ENCODE results near the gene SHISAL2A. TPM values are rescaled to one million over a fixed set of nuclear protein-coding genes. Genes with fewer than 3 reads are reported as not detected.
"Not testable (repeated sequence)": the region's sequence is repeated elsewhere in the genome, so short reads cannot be mapped to it uniquely, and the experiment has no call there.

The SHISAL2A gene
- total RNA-seq, 2 experiments from 2014 or later: 8.1 to 9.8 TPM

GRCh38 chr1:52684545-52684944 is 51.6 kb downstream of the SHISAL2A start:
- ChIA-PET POLR2A (no interaction called here), CTCF (interaction anchor here (0.7 to 2.0 kb wide), 4 partner anchors 151 to 307 kb away, joined by 3 to 6 read pairs (median 4); partner anchors contain the start of genes ORC1 and PRPF38A)
- Mint-ChIP-seq H3K36me3 (ENCODE audit: low read depth) (peaks cover 39% of the 10 kb centered on the region), H3K4me1 (peaks cover 5% of the 10 kb centered on the region), H3K27me3 (no peaks in the 10 kb centered on the region), H3K4me3 (no peak overlapping the region), H3K9me3 (ENCODE audit: low read depth) (no peaks in the 10 kb centered on the region), H3K27ac (peak overlapping the region; percentile 56)
- intact Hi-C loops (cut with DNase I, micrococcal nuclease): loop anchor here (10.0 kb wide), 2 partner anchors 540 to 790 kb away; partner anchors contain the start of gene ZFYVE9 (in 1 of the 2)
- no peak for ATAC-seq
- no peak for DNase-seq

- not testable (repeated sequence) for H3K9me3 Mint-ChIP-seq (ENCODE audit: low read depth); H3K4me1 Mint-ChIP-seq; H3K27me3 Mint-ChIP-seq; H3K4me3 Mint-ChIP-seq
- CTCF ChIA-PET: interaction anchor here (0.6 to 3.7 kb wide), 32 partner anchors 9 to 657 kb away, joined by 3 to 19 read pairs (median 4); partner anchors contain the start of genes CC2D1B, ECHDC2, ORC1 and PRPF38A
- peak overlapping the region; percentile 62 for H3K27ac Mint-ChIP-seq
- intact Hi-C loops (cut with DNase I, micrococcal nuclease): loop anchor here (1.0 to 10.0 kb wide), 9 partner anchors 134 to 792 kb away; partner anchors contain the start of genes ORC1 (in 2 of the 2), PRPF38A (in 2 of the 2), ZFYVE9 (in 2 of the 2) and CC2D1B (in 1 of the 2)
- POLR2A ChIA-PET: interaction anchor here (0.6 to 1.2 kb wide), 3 partner anchors 52 to 320 kb away, joined by 3 to 4 read pairs (median 3); partner anchors contain the start of genes ORC1 and PRPF38A
- ATAC-seq (peak; percentile 97), DNase-seq (peak; percentile 89)
- H3K36me3 Mint-ChIP-seq (ENCODE audit: low read depth): peaks cover 39% of the 10 kb centered on the region
These were observed 53.3 kb downstream of the SHISAL2A start for GRCh38 chr1:52686261-52686751.

- H3K27me3 Mint-ChIP-seq: no peaks in the 10 kb centered on the region
- H3K9me3 Mint-ChIP-seq (ENCODE audit: low read depth): no peaks in the 10 kb centered on the region
- intact Hi-C loops (cut with DNase I, micrococcal nuclease): loop anchor here (1.0 to 10.0 kb wide), 9 partner anchors 135 to 792 kb away; partner anchors contain the start of genes ORC1 (in 2 of the 2), PRPF38A (in 2 of the 2), ZFYVE9 (in 2 of the 2) and CC2D1B (in 1 of the 2)
- DNase-seq (no peak), ATAC-seq (no peak)
- POLR2A ChIA-PET: interaction anchor here (1.2 kb wide), 1 partner anchor 283 kb away, joined by 4 read pairs; the partner anchor contains the start of genes ORC1 and PRPF38A
- H3K4me3 Mint-ChIP-seq: no peak overlapping the region
- CTCF ChIA-PET: interaction anchor here (0.6 to 3.7 kb wide), 22 partner anchors 9 to 321 kb away, joined by 3 to 19 read pairs (median 4); partner anchors contain the start of genes CC2D1B, ECHDC2, ORC1 and PRPF38A
- H3K36me3 Mint-ChIP-seq (ENCODE audit: low read depth): peaks cover 41% of the 10 kb centered on the region
- peaks cover 5% of the 10 kb centered on the region for H3K4me1 Mint-ChIP-seq
- no peak overlapping the region for H3K27ac Mint-ChIP-seq
These were observed 53.9 kb downstream of the SHISAL2A start for GRCh38 chr1:52686830-52687229.

- ChIA-PET CTCF (no interaction called here), POLR2A (interaction anchor here (0.6 kb wide), 1 partner anchor 41 kb away, joined by 3 read pairs; no protein-coding TSS in a partner anchor)
- peak overlapping the region; percentile 47 for H3K27ac Mint-ChIP-seq
- peaks cover 14% of the 10 kb centered on the region for H3K4me1 Mint-ChIP-seq
- intact Hi-C loops (cut with DNase I, micrococcal nuclease): no loop called here
- peaks cover 44% of the 10 kb centered on the region for H3K36me3 Mint-ChIP-seq (ENCODE audit: low read depth)
- H3K9me3 Mint-ChIP-seq (ENCODE audit: low read depth): no peaks in the 10 kb centered on the region
- no peaks in the 10 kb centered on the region for H3K27me3 Mint-ChIP-seq
- no peak for DNase-seq
- ATAC-seq: no peak
- no peak overlapping the region for H3K4me3 Mint-ChIP-seq
These were observed 58.9 kb downstream of the SHISAL2A start for GRCh38 chr1:52691821-52692220.

- intact Hi-C loops (cut with DNase I, micrococcal nuclease): no loop called here
- H3K4me1 Mint-ChIP-seq: peaks cover 21% of the 10 kb centered on the region
- no peaks in the 10 kb centered on the region for H3K9me3 Mint-ChIP-seq (ENCODE audit: low read depth)
- H3K36me3 Mint-ChIP-seq (ENCODE audit: low read depth): peaks cover 40% of the 10 kb centered on the region
- H3K27ac Mint-ChIP-seq: no peak overlapping the region
- H3K4me3 Mint-ChIP-seq: no peak overlapping the region
- H3K27me3 Mint-ChIP-seq: no peaks in the 10 kb centered on the region
- ATAC-seq (no peak), DNase-seq (no peak)
- CTCF ChIA-PET: no interaction called here
- POLR2A ChIA-PET: no interaction called here
These were observed 59.7 kb downstream of the SHISAL2A start for GRCh38 chr1:52692697-52693096.

GRCh38 chr1:52693351-52693750 is 60.4 kb downstream of the SHISAL2A start:
- POLR2A ChIA-PET; H3K27ac Mint-ChIP-seq; H3K9me3 Mint-ChIP-seq (ENCODE audit: low read depth); intact Hi-C loops (cut with DNase I, micrococcal nuclease); H3K4me3 Mint-ChIP-seq; CTCF ChIA-PET; ATAC-seq; DNase-seq; H3K27me3 Mint-ChIP-seq: not testable (repeated sequence)
- peaks cover 36% of the 10 kb centered on the region for H3K36me3 Mint-ChIP-seq (ENCODE audit: low read depth)
- peaks cover 21% of the 10 kb centered on the region for H3K4me1 Mint-ChIP-seq

GRCh38 chr1:52693843-52694242 is 60.9 kb downstream of the SHISAL2A start:
- no peak for ATAC-seq
- ChIA-PET CTCF (interaction anchor here (0.8 kb wide), 1 partner anchor 229 kb away, joined by 3 read pairs; no protein-coding TSS in a partner anchor), POLR2A (no interaction called here)
- Mint-ChIP-seq H3K4me1 (peaks cover 24% of the 10 kb centered on the region), H3K27me3 (no peaks in the 10 kb centered on the region), H3K27ac (no peak overlapping the region), H3K36me3 (ENCODE audit: low read depth) (peaks cover 34% of the 10 kb centered on the region), H3K4me3 (no peak overlapping the region), H3K9me3 (ENCODE audit: low read depth) (no peaks in the 10 kb centered on the region)
- intact Hi-C loops (cut with DNase I, micrococcal nuclease): no loop called here
- no peak for DNase-seq

- ATAC-seq (no peak), DNase-seq (no peak)
- intact Hi-C loops (cut with DNase I, micrococcal nuclease): no loop called here
- H3K4me1 Mint-ChIP-seq: peaks cover 24% of the 10 kb centered on the region
- POLR2A ChIA-PET: interaction anchor here (0.6 kb wide), 1 partner anchor 11 kb away, joined by 4 read pairs; no protein-coding TSS in a partner anchor
- no peak overlapping the region for H3K4me3 Mint-ChIP-seq
- no peaks in the 10 kb centered on the region for H3K9me3 Mint-ChIP-seq (ENCODE audit: low read depth)
- peaks cover 31% of the 10 kb centered on the region for H3K36me3 Mint-ChIP-seq (ENCODE audit: low read depth)
- H3K27me3 Mint-ChIP-seq: no peaks in the 10 kb centered on the region
- CTCF ChIA-PET: interaction anchor here (1.3 to 3.6 kb wide), 2 partner anchors 8 to 44 kb away, joined by 3 to 19 read pairs; no protein-coding TSS in a partner anchor
- H3K27ac Mint-ChIP-seq: peak overlapping the region; percentile 24
These were observed 62.7 kb downstream of the SHISAL2A start for GRCh38 chr1:52695627-52696026.

GRCh38 chr1:52697795-52698674 is 65.1 kb downstream of the SHISAL2A start, which contains the start of gene COA7:
TSS of gene COA7 (minus strand) at chr1:52698347. CDS start at chr1:52698326, 21 bp downstream.
- ChIA-PET CTCF (interaction anchor here (0.6 to 3.6 kb wide), 2 partner anchors 11 to 138 kb away, joined by 3 to 19 read pairs; no protein-coding TSS in a partner anchor), POLR2A (no interaction called here)
- Mint-ChIP-seq H3K36me3 (ENCODE audit: low read depth) (peaks cover 17% of the 10 kb centered on the region), H3K27ac (peak within 1 kb of the TSS; percentile 89), H3K4me1 (peaks cover 23% of the 10 kb centered on the region), H3K27me3 (no peaks in the 10 kb centered on the region), H3K4me3 (peak within 1 kb of the TSS; percentile 93), H3K9me3 (ENCODE audit: low read depth) (no peaks in the 10 kb centered on the region)
- ATAC-seq (peak; percentile 50), DNase-seq (peak; percentile 83)
- intact Hi-C loops (cut with DNase I, micrococcal nuclease): loop anchor here in 1 of 2 experiments (1.0 kb wide), 4 partner anchors 28 to 294 kb away; partner anchors contain the start of genes ORC1, PRPF38A, TUT4 and ZYG11B

- H3K27ac Mint-ChIP-seq: peak overlapping the region; percentile 93
- intact Hi-C loops (cut with DNase I, micrococcal nuclease): loop anchor here (1.0 to 10.0 kb wide), 10 partner anchors 23 to 648 kb away; partner anchors contain the start of genes CPT2 (in 2 of the 2), ZYG11B (in 2 of the 2), CC2D1B (in 1 of the 2) and ECHDC2 (in 1 of the 2)
- ChIA-PET POLR2A (interaction anchor here (0.6 to 1.5 kb wide), 4 partner anchors 10 to 299 kb away, joined by 3 to 8 read pairs (median 4); partner anchors contain the start of genes ORC1, PRPF38A, TUT4 and ZYG11A), CTCF (interaction anchor here (0.6 to 1.3 kb wide), 5 partner anchors 35 to 1789 kb away, joined by 3 to 5 read pairs (median 3); no protein-coding TSS in a partner anchor)
- H3K36me3 Mint-ChIP-seq (ENCODE audit: low read depth): peaks cover under 1% of the 10 kb centered on the region
- ATAC-seq (peak; percentile 94), DNase-seq (peak; percentile 89)
- H3K9me3 Mint-ChIP-seq (ENCODE audit: low read depth): no peaks in the 10 kb centered on the region
- peak overlapping the region; percentile 79 for H3K4me3 Mint-ChIP-seq
- peaks cover 16% of the 10 kb centered on the region for H3K4me1 Mint-ChIP-seq
- H3K27me3 Mint-ChIP-seq: no peaks in the 10 kb centered on the region
These were observed 70.2 kb downstream of the SHISAL2A start for GRCh38 chr1:52702886-52703787.

Data from activated CD4-positive, alpha-beta T cell treated with anti-CD3 and anti-CD28 coated beads for 36 hours (primary cell).